Measurements from ENCODE around the gene OPCML. TPM values are rescaled to one million over a fixed set of nuclear protein-coding genes. Genes with fewer than 3 reads are reported as not detected.

Gene OPCML
- total RNA-seq, 1 donor from 2014 or later, result 0.58 TPM

- no peak for DNase-seq (ENCODE audit: extremely low read depth, low read depth, low spot score)
These were observed 520.7 kb downstream of the OPCML start for GRCh38 chr11:133011604-133012003.

GRCh38 chr11:133007027-133007584, 525.2 kb downstream of the OPCML start:
- DNase-seq (ENCODE audit: extremely low read depth, low read depth, low spot score), result no peak

GRCh38 chr11:133004369-133004768, 527.9 kb downstream of the OPCML start:
- no peak for DNase-seq (ENCODE audit: extremely low read depth, low read depth, low spot score)

GRCh38 chr11:132999516-132999915, 532.8 kb downstream of the OPCML start:
- DNase-seq (ENCODE audit: extremely low read depth, low read depth, low spot score), result no peak

- DNase-seq (ENCODE audit: extremely low read depth, low read depth, low spot score), result no peak
These were observed 533.3 kb downstream of the OPCML start for GRCh38 chr11:132999031-132999430.

DNA sequence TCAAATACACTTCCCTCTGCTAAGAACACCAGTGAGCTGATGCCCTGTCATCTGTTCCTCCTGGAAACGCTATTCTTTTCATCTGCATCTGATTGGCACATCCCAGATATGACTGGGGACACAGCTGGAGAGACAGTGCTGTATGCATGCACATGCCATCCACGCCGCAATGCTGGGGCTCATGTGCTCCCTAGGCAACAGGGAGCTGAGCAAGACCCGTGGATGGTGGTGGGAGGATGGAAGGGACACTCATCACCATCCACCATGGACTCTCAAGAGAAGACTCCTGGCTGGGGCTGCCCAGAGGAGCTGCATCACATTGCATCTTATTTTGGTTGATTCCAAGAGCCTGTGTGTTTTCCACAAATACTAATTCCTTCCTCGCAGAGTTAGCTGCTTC, 534.9 kb downstream of the OPCML start:
- DNase-seq (ENCODE audit: extremely low read depth, low read depth, low spot score), result no peak

GRCh38 chr11:132994966-132995365, 537.3 kb downstream of the OPCML start:
- no peak for DNase-seq (ENCODE audit: extremely low read depth, low read depth, low spot score)

- no peak for DNase-seq (ENCODE audit: extremely low read depth, low read depth, low spot score)
These were observed 538.3 kb downstream of the OPCML start for GRCh38 chr11:132993991-132994502.

GRCh38 chr11:132992838-132993631, 539.3 kb downstream of the OPCML start:
- DNase-seq (ENCODE audit: extremely low read depth, low read depth, low spot score), result no peak

- no peak for DNase-seq (ENCODE audit: extremely low read depth, low read depth, low spot score)
These were observed 543.9 kb downstream of the OPCML start for GRCh38 chr11:132988411-132988810.

DNA sequence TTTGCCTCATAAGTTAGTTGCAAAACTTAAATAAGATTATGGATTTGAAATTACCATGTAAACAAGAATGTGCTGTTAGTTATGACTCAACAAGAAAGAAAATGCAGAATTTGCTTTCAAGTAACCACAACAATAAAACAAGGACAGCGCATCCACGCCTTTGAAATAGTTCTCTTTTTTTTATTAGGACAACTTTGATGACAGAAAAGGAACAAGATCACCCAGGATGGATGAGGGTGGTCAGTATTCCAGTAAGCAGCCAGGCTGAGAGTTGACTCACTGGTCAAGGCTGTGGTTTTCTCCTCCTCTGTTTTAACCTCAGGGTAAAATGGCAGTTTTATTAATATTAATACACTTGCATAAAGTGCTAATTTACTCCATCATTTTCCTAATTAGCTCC, 544.4 kb downstream of the OPCML start:
- no peak for DNase-seq (ENCODE audit: extremely low read depth, low read depth, low spot score)

GRCh38 chr11:132983641-132983978, 548.7 kb downstream of the OPCML start:
- DNase-seq (ENCODE audit: extremely low read depth, low read depth, low spot score), result no peak

- DNase-seq (ENCODE audit: extremely low read depth, low read depth, low spot score), result no peak
These were observed 549.3 kb downstream of the OPCML start for GRCh38 chr11:132982772-132983640.

- DNase-seq (ENCODE audit: extremely low read depth, low read depth, low spot score), result no peak
These were observed 551.0 kb downstream of the OPCML start for GRCh38 chr11:132981131-132981956.

GRCh38 chr11:132980670-132981069, 551.6 kb downstream of the OPCML start:
- DNase-seq (ENCODE audit: extremely low read depth, low read depth, low spot score), result no peak

- DNase-seq (ENCODE audit: extremely low read depth, low read depth, low spot score), result no peak
These were observed 554.6 kb downstream of the OPCML start for GRCh38 chr11:132977746-132978145.

- DNase-seq (ENCODE audit: extremely low read depth, low read depth, low spot score), result no peak
These were observed 555.1 kb downstream of the OPCML start for GRCh38 chr11:132977241-132977640.

- no peak for DNase-seq (ENCODE audit: extremely low read depth, low read depth, low spot score)
These were observed 556.2 kb downstream of the OPCML start for GRCh38 chr11:132976115-132976514.

DNA sequence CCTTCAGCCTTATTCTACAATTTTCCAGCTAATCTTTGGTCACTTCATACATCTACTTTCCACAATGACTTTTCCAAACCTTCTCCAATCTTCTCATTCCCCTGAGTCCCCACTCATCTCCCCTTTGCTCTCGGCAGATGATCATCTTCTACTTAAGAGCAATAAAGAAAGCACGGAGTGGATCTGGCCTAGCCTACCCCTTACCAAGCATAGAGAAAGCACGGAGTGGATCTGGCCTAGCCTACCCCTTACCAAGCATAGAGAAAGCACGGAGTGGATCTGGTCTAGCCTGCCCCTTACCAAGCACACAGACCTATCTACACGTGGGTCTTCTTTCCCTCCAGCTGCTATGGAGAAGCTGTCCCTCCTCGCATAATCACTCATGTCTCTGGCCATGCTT, 558.6 kb downstream of the OPCML start:
- no peak for DNase-seq (ENCODE audit: extremely low read depth, low read depth, low spot score)

- DNase-seq (ENCODE audit: extremely low read depth, low read depth, low spot score), result no peak
These were observed 559.7 kb downstream of the OPCML start for GRCh38 chr11:132972565-132972964.

GRCh38 chr11:132971351-132971750, 561.0 kb downstream of the OPCML start:
- DNase-seq (ENCODE audit: extremely low read depth, low read depth, low spot score), result no peak

All from glomerular endothelial cell (primary cell).